GM12892 (cell line): Measurements from ENCODE around the gene JAKMIP1.

Experiments used
- POLR2A ChIP-seq: IDR thresholded peaks from 2 replicates; pipeline ENCODE4 v1.6.1; 2011; ENCODE audit warnings: low read depth, low read length, control low read depth
- TAF1 ChIP-seq: IDR thresholded peaks from 2 replicates; pipeline ENCODE4 v1.6.1; 2011; ENCODE audit warnings: low read depth, mild to moderate bottlenecking, control low read depth, low read length, borderline replicate concordance

DNA sequence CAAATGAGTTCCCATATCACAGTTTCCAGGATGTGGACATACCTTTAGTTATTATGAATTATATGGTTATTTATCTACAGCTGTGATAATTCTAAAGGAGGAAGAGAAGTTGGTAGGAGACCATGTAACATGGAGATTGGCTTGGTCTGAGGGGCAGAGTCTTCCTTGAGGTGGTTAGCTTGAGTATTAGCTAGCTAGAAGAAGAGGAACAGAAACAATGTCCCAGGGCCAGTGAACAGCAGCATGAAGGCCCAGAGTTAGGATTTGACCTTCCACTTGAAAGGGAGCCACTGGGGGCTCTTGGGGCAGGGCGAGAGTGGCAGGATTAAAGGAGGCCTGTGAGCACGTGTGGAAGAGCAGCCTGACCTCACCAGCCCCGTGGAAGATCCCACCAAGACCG is 5.6 kb upstream of the JAKMIP1 start:
- TF ChIP-seq POLR2A, result no peak
- TF ChIP-seq TAF1, result no peak
